ENCODE results near the gene SYT14. TPM values are rescaled to one million over a fixed set of nuclear protein-coding genes. Genes with fewer than 3 reads are reported as not detected.
"Not testable (repeated sequence)": the region's sequence is repeated elsewhere in the genome, so short reads cannot be mapped to it uniquely, and the experiment has no call there.

SYT14 gene
- total RNA-seq, 1 donor from 2014 or later = not detected

- Mint-ChIP-seq H3K36me3 (ENCODE audit: low read depth) (no peaks in the 10 kb centered on the region), H3K4me3 (no peak overlapping the region), H3K9me3 (no peaks in the 10 kb centered on the region), H3K27me3 (no peaks in the 10 kb centered on the region), H3K4me1 (no peaks in the 10 kb centered on the region), H3K27ac (no peak overlapping the region)
- DNase-seq (no peak), ATAC-seq (ENCODE audit: low read depth) (no peak)
- TF ChIP-seq CTCF (IDR thresholded peaks at IDR 0.05) = no peak
- POLR2A ChIA-PET = no interaction called here
- intact Hi-C loops (cut with micrococcal nuclease) = no loop called here
- CTCF ChIA-PET = no interaction called here
Observed at GRCh38 chr1:209895709-209896108, 42.3 kb upstream of the SYT14 start.

GRCh38 chr1:209896346-209896745 is 41.7 kb upstream of the SYT14 start:
- Mint-ChIP-seq H3K27ac (no peak overlapping the region), H3K4me3 (no peak overlapping the region), H3K36me3 (ENCODE audit: low read depth) (no peaks in the 10 kb centered on the region), H3K9me3 (no peaks in the 10 kb centered on the region), H3K27me3 (no peaks in the 10 kb centered on the region), H3K4me1 (no peaks in the 10 kb centered on the region)
- DNase-seq (no peak), ATAC-seq (ENCODE audit: low read depth) (no peak)
- ChIA-PET CTCF (no interaction called here), POLR2A (no interaction called here)
- no peak for TF ChIP-seq CTCF (IDR thresholded peaks at IDR 0.05)
- intact Hi-C loops (cut with micrococcal nuclease) = no loop called here

- DNase-seq; CTCF ChIA-PET; H3K4me1 Mint-ChIP-seq; ATAC-seq (ENCODE audit: low read depth); intact Hi-C loops (cut with micrococcal nuclease); H3K27ac Mint-ChIP-seq; H3K36me3 Mint-ChIP-seq (ENCODE audit: low read depth); H3K9me3 Mint-ChIP-seq; H3K27me3 Mint-ChIP-seq; POLR2A ChIA-PET; H3K4me3 Mint-ChIP-seq: not testable (repeated sequence)
Observed at GRCh38 chr1:209898271-209898670, 39.7 kb upstream of the SYT14 start.

GRCh38 chr1:209898851-209899250 is 39.2 kb upstream of the SYT14 start:
- H3K27ac Mint-ChIP-seq; H3K9me3 Mint-ChIP-seq; H3K36me3 Mint-ChIP-seq (ENCODE audit: low read depth); POLR2A ChIA-PET; CTCF ChIA-PET; H3K27me3 Mint-ChIP-seq; DNase-seq; H3K4me1 Mint-ChIP-seq; intact Hi-C loops (cut with micrococcal nuclease); ATAC-seq (ENCODE audit: low read depth); H3K4me3 Mint-ChIP-seq: not testable (repeated sequence)

- CTCF ChIA-PET = no interaction called here
- no peak for DNase-seq
- ATAC-seq (ENCODE audit: low read depth) = no peak
- POLR2A ChIA-PET = no interaction called here
- no peaks in the 10 kb centered on the region for H3K36me3 Mint-ChIP-seq (ENCODE audit: low read depth)
- intact Hi-C loops (cut with micrococcal nuclease) = no loop called here
- no peak overlapping the region for H3K4me3 Mint-ChIP-seq
- TF ChIP-seq CTCF (IDR thresholded peaks at IDR 0.05) = no peak
- no peaks in the 10 kb centered on the region for H3K27me3 Mint-ChIP-seq
- no peaks in the 10 kb centered on the region for H3K4me1 Mint-ChIP-seq
- no peaks in the 10 kb centered on the region for H3K9me3 Mint-ChIP-seq
- H3K27ac Mint-ChIP-seq = no peak overlapping the region
Observed at GRCh38 chr1:209899948-209900347, 38.1 kb upstream of the SYT14 start.

- H3K27me3 Mint-ChIP-seq = no peaks in the 10 kb centered on the region
Observed at GRCh38 chr1:209900734-209901133, 37.3 kb upstream of the SYT14 start.

More at GRCh38 chr1:209900734-209901133, 37.3 kb upstream of the SYT14 start:
- Mint-ChIP-seq H3K9me3 (no peaks in the 10 kb centered on the region), H3K27ac (no peak overlapping the region), H3K36me3 (ENCODE audit: low read depth) (no peaks in the 10 kb centered on the region), H3K4me1 (no peaks in the 10 kb centered on the region), H3K4me3 (no peak overlapping the region)
- ChIA-PET POLR2A (no interaction called here), CTCF (no interaction called here)
- no peak for TF ChIP-seq CTCF (IDR thresholded peaks at IDR 0.05)
- ATAC-seq (ENCODE audit: low read depth) (no peak), DNase-seq (no peak)
- intact Hi-C loops (cut with micrococcal nuclease) = no loop called here
